ENCODE measurements around the gene KLRG1.

Gene KLRG1

GRCh38 chr12:9043766-9044165 is 54.4 kb downstream of the KLRG1 start:
- DNase-seq: no peak

GRCh38 chr12:9047105-9047504 is 57.8 kb downstream of the KLRG1 start:
- DNase-seq: no peak

GRCh38 chr12:9048930-9049329 is 59.6 kb downstream of the KLRG1 start:
- DNase-seq: no peak

GRCh38 chr12:9049520-9050133 is 60.3 kb downstream of the KLRG1 start:
- no peak for DNase-seq

GRCh38 chr12:9050521-9051157 is 61.3 kb downstream of the KLRG1 start:
- DNase-seq: no peak

GRCh38 chr12:9051158-9051550 is 61.8 kb downstream of the KLRG1 start:
- DNase-seq: no peak

GRCh38 chr12:9052610-9053009 is 63.3 kb downstream of the KLRG1 start:
- no peak for DNase-seq
